ENCODE results near the gene CMSS1. TPM values are rescaled to one million over a fixed set of nuclear protein-coding genes. Genes with fewer than 3 reads are reported as not detected.
"Not testable (repeated sequence)": the region's sequence is repeated elsewhere in the genome, so short reads cannot be mapped to it uniquely, and the experiment has no call there.

CMSS1 gene
- total RNA-seq, 1 donor from 2014 or later = 17.3 TPM

- H3K4me1 ChIP-seq = peaks cover 8% of the 10 kb centered on the region
- no peaks in the 10 kb centered on the region for H3K36me3 ChIP-seq
- no peak overlapping the region for H3K27ac ChIP-seq
- no peaks in the 10 kb centered on the region for H3K9me3 ChIP-seq
- intact Hi-C loops (cut with DNase I) = no loop called here
- H3K27me3 ChIP-seq (ENCODE audit: low read depth) = no peaks in the 10 kb centered on the region
- TF ChIP-seq, protein P1, sequence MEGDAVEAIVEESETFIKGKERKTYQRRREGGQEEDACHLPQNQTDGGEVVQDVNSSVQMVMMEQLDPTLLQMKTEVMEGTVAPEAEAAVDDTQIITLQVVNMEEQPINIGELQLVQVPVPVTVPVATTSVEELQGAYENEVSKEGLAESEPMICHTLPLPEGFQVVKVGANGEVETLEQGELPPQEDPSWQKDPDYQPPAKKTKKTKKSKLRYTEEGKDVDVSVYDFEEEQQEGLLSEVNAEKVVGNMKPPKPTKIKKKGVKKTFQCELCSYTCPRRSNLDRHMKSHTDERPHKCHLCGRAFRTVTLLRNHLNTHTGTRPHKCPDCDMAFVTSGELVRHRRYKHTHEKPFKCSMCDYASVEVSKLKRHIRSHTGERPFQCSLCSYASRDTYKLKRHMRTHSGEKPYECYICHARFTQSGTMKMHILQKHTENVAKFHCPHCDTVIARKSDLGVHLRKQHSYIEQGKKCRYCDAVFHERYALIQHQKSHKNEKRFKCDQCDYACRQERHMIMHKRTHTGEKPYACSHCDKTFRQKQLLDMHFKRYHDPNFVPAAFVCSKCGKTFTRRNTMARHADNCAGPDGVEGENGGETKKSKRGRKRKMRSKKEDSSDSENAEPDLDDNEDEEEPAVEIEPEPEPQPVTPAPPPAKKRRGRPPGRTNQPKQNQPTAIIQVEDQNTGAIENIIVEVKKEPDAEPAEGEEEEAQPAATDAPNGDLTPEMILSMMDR (IDR thresholded peaks at IDR 0.05) = no peak
- no peak overlapping the region for H3K4me3 ChIP-seq
- no peak for DNase-seq
- ATAC-seq = no peak
These were observed 21.1 kb downstream of the CMSS1 start for GRCh38 chr3:99838755-99839154.

DNA sequence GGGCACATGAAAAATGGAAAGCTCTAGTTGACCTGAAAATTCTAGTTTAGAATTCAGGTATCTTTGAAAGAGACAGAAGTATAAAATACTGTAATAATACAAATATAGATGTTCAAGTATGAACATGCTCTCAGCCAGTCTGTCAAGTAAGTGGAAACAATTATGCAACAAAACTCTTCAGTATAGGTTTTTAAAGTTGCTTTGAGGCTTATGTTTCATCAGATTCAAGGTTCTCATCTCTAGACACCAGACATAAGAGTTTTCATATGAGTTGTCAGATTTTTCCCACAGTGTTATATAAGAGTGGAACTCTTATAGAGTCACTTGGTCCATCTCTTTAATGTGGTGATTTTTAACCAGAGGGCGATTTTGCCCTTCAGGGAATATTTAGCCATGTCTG lies 22.0 kb downstream of the CMSS1 start:
- TF ChIP-seq, protein P1 (IDR thresholded peaks at IDR 0.05) = no peak
- no peak for DNase-seq

GRCh38 chr3:99841949-99842348 lies 24.3 kb downstream of the CMSS1 start:
- H3K4me1 ChIP-seq = peaks cover 29% of the 10 kb centered on the region
- not testable (repeated sequence) for H3K27me3 ChIP-seq (ENCODE audit: low read depth); H3K4me3 ChIP-seq; H3K36me3 ChIP-seq; H3K9me3 ChIP-seq; H3K27ac ChIP-seq; DNase-seq; ATAC-seq
- intact Hi-C loops (cut with DNase I) = loop anchor here (10.0 kb wide), 1 partner anchor 413 kb away; no protein-coding TSS in a partner anchor

More for the DNA sequence above, 22.0 kb downstream of the CMSS1 start:
- H3K4me3 ChIP-seq = no peak overlapping the region
- intact Hi-C loops (cut with DNase I) = loop anchor here (10.0 kb wide), 1 partner anchor 415 kb away; no protein-coding TSS in a partner anchor
- peaks cover 12% of the 10 kb centered on the region for H3K4me1 ChIP-seq
- H3K9me3 ChIP-seq = no peaks in the 10 kb centered on the region
- H3K36me3 ChIP-seq = no peaks in the 10 kb centered on the region
- no peak overlapping the region for H3K27ac ChIP-seq
- no peak for ATAC-seq
- H3K27me3 ChIP-seq (ENCODE audit: low read depth) = no peaks in the 10 kb centered on the region

GRCh38 chr3:99842826-99843589 lies 25.3 kb downstream of the CMSS1 start:
- TF ChIP-seq, protein P1 (IDR thresholded peaks at IDR 0.05) = peak; percentile 70
- H3K27ac ChIP-seq = peak overlapping the region; percentile 74
- no peaks in the 10 kb centered on the region for H3K36me3 ChIP-seq
- intact Hi-C loops (cut with DNase I) = loop anchor here (10.0 kb wide), 1 partner anchor 412 kb away; no protein-coding TSS in a partner anchor
- no peak overlapping the region for H3K4me3 ChIP-seq
- no peaks in the 10 kb centered on the region for H3K9me3 ChIP-seq
- ATAC-seq (peak; percentile 70 to 79), DNase-seq (no peak)
- H3K4me1 ChIP-seq = peaks cover 33% of the 10 kb centered on the region
- no peaks in the 10 kb centered on the region for H3K27me3 ChIP-seq (ENCODE audit: low read depth)

- Histone ChIP-seq H3K27me3 (ENCODE audit: low read depth) (no peaks in the 10 kb centered on the region), H3K36me3 (no peaks in the 10 kb centered on the region), H3K27ac (peak overlapping the region; percentile 74), H3K4me1 (peaks cover 33% of the 10 kb centered on the region), H3K9me3 (no peaks in the 10 kb centered on the region), H3K4me3 (no peak overlapping the region)
- intact Hi-C loops (cut with DNase I) = loop anchor here (10.0 kb wide), 1 partner anchor 411 kb away; no protein-coding TSS in a partner anchor
- no peak for DNase-seq
- TF ChIP-seq, protein P1 (IDR thresholded peaks at IDR 0.05) = no peak
- peak; percentile 31 to 45 for ATAC-seq
These were observed 26.1 kb downstream of the CMSS1 start for GRCh38 chr3:99843590-99844258.

Data from lower lobe of right lung (tissue), 2 donors.